Calu3 (cell line): Measurements from ENCODE around the gene FAM118A. TPM values are rescaled to one million over a fixed set of nuclear protein-coding genes. Genes with fewer than 3 reads are reported as not detected.

ENCODE experiments used
- BruUV-seq: library from RNA; stranded (reverse); fragments of 400-500 nt; replicated peaks from 2 replicates; lab custom pipeline; 2021; lab: Mats Ljungman, UMichigan
- CTCF ChIA-PET: fragments of 300-600 bp; sonication (Branson Sonifier 250); formaldehyde crosslinking; loops from one replicate; lab custom pipeline; 2022; ENCODE audit warnings: antibody characterized with exemption; lab: Charles Lee
- DNase-seq: peaks from one replicate; pipeline ENCODE4 v3.0.0; 2022
- H3K27ac Mint-ChIP-seq: one replicate; pipeline ENCODE4 v1.8.0; 2022; ENCODE audit warnings: mixed read lengths; ENCODE audit not compliant: unreplicated experiment
- H3K27me3 Mint-ChIP-seq: one replicate; pipeline ENCODE4 v1.8.0; 2022; ENCODE audit warnings: mixed read lengths; ENCODE audit not compliant: unreplicated experiment
- H3K36me3 Mint-ChIP-seq: one replicate; pipeline ENCODE4 v1.8.0; 2022; ENCODE audit warnings: mild to moderate bottlenecking, moderate library complexity, mixed read lengths; ENCODE audit not compliant: insufficient read depth, unreplicated experiment
- H3K4me1 Mint-ChIP-seq: one replicate; pipeline ENCODE4 v1.8.0; 2022; ENCODE audit warnings: mild to moderate bottlenecking, low read depth, mixed read lengths; ENCODE audit not compliant: unreplicated experiment
- H3K4me3 Mint-ChIP-seq: one replicate; pipeline ENCODE4 v1.8.0; 2022; ENCODE audit warnings: mild to moderate bottlenecking, low read depth, moderate library complexity, mixed read lengths; ENCODE audit not compliant: unreplicated experiment
- H3K9me3 Mint-ChIP-seq: one replicate; pipeline ENCODE4 v1.8.0; 2022; ENCODE audit warnings: low read depth, mixed read lengths; ENCODE audit not compliant: unreplicated experiment
- CTCF ChIP-seq: fragments of 200-600 bp; IDR thresholded peaks from one replicate; pipeline ENCODE4 v1.8.0; 2022; ENCODE audit warnings: antibody characterized with exemption; ENCODE audit not compliant: unreplicated experiment
- intact Hi-C: fragments of 100-400 bp; cut with micrococcal nuclease; formaldehyde crosslinking; loops from one replicate; pipeline ENCODE4 v1.10.0; 2022; ENCODE audit not compliant: unreplicated experiment
- total RNA-seq: library from RNA; stranded (reverse); gene quantifications from 2 replicates; pipeline ENCODE4 v1.2.3, GENCODE V29; 2022

The FAM118A gene
- total RNA-seq, 1 experiment from 2014 or later = 35.0 TPM

DNA sequence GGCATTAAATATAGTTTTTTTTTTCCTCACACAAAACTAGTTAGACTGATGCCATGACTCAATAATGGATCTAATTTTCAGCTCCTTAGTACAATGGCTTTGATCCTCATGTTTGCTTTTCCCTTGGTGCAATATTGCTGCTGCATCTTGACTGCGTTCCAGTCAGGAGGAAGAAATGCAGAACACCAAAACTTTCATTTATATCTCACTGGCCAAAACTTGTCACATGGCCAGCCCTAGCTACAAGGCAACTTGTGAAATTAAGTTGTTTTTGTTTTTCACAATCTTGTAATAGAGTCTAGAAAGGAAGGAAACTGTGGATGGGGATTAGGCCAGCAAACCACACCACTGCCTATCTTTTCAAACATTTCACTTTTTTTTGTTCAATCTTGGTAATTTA lies 67.0 kb downstream of the FAM118A start:
- no peaks in the 10 kb centered on the region for H3K27me3 Mint-ChIP-seq
- intact Hi-C loops = no loop called here
- no peak for DNase-seq
- CTCF ChIA-PET = no interaction called here
- no peaks in the 10 kb centered on the region for H3K36me3 Mint-ChIP-seq
- no peak overlapping the region for H3K27ac Mint-ChIP-seq
- TF ChIP-seq CTCF = no peak
- H3K4me1 Mint-ChIP-seq = no peaks in the 10 kb centered on the region
- no peak overlapping the region for H3K4me3 Mint-ChIP-seq
- BruUV-seq = no TSS peak
- H3K9me3 Mint-ChIP-seq = no peaks in the 10 kb centered on the region

- Mint-ChIP-seq H3K4me1 (no peaks in the 10 kb centered on the region), H3K27ac (no peak overlapping the region), H3K36me3 (no peaks in the 10 kb centered on the region), H3K9me3 (no peaks in the 10 kb centered on the region), H3K27me3 (peaks cover 2% of the 10 kb centered on the region), H3K4me3 (no peak overlapping the region)
- DNase-seq = no peak
- intact Hi-C loops = no loop called here
- no peak for TF ChIP-seq CTCF
- CTCF ChIA-PET = interaction anchor here (0.7 kb wide), 1 partner anchor 179 kb away, joined by 10 read pairs; no protein-coding TSS in a partner anchor
- no TSS peak for BruUV-seq
Observed at GRCh38 chr22:45381348-45381747, 71.6 kb downstream of the FAM118A start.

GRCh38 chr22:45389546-45389945 lies 79.8 kb downstream of the FAM118A start:
- Mint-ChIP-seq H3K36me3 (no peaks in the 10 kb centered on the region), H3K27me3 (peaks cover 59% of the 10 kb centered on the region), H3K9me3 (no peaks in the 10 kb centered on the region), H3K4me1 (no peaks in the 10 kb centered on the region), H3K27ac (no peak overlapping the region), H3K4me3 (no peak overlapping the region)
- no peak for TF ChIP-seq CTCF
- CTCF ChIA-PET = no interaction called here
- DNase-seq = no peak
- no TSS peak for BruUV-seq
- intact Hi-C loops = no loop called here

Other genes with a start within 250 kb of the FAM118A start
- 107 and 115 TPM in 2 replicates for gene NUP50, start 146.0 kb upstream of the FAM118A start, total RNA-seq
- gene KIAA0930, start 69.0 kb upstream of the FAM118A start, total RNA-seq = 56.8 and 83.2 TPM in 2 replicates
- gene UPK3A, start 25.0 kb upstream of the FAM118A start, total RNA-seq = not detected in 2 replicates
- not detected in 2 replicates for gene SMC1B, start 103.7 kb downstream of the FAM118A start, total RNA-seq
- 4.5 and 5.6 TPM in 2 replicates for gene RIBC2, start 103.8 kb downstream of the FAM118A start, total RNA-seq
- gene FBLN1, start 192.9 kb downstream of the FAM118A start, total RNA-seq = 28.4 and 28.6 TPM in 2 replicates